WTC11 (cell line): ENCODE data around the gene ENAH.

ENCODE experiments used
- ATF2 ChIP-seq: sonication (generic); formaldehyde crosslinking; IDR thresholded peaks from 2 replicates; pipeline ENCODE4 v1.8.1; 2022; ENCODE audit warnings: low read depth, missing genetic modification reagents, borderline replicate concordance
- ATF3 ChIP-seq: sonication (generic); formaldehyde crosslinking; conservative IDR thresholded peaks from 2 replicates; pipeline ENCODE4 v1.8.1; 2022; ENCODE audit warnings: mild to moderate bottlenecking, missing genetic modification reagents
- ATF6 ChIP-seq: sonication (generic); formaldehyde crosslinking; IDR thresholded peaks from 2 replicates; pipeline ENCODE4 v1.8.1; 2023; ENCODE audit warnings: mild to moderate bottlenecking, missing genetic modification reagents
- CBFB ChIP-seq: sonication (generic); formaldehyde crosslinking; IDR thresholded peaks from 2 replicates; pipeline ENCODE4 v1.8.1; 2022; ENCODE audit warnings: mild to moderate bottlenecking, low read depth, missing genetic modification reagents
- CTCF ChIP-seq: fragments of 200-600 bp; IDR thresholded peaks from 2 replicates; pipeline ENCODE4 v1.8.0; 2022; ENCODE audit warnings: antibody characterized with exemption
- ETV6 ChIP-seq: sonication (generic); formaldehyde crosslinking; IDR thresholded peaks from 2 replicates; pipeline ENCODE4 v1.8.1; 2022; ENCODE audit warnings: mild to moderate bottlenecking, missing genetic modification reagents
- HMGXB4 ChIP-seq: sonication (generic); formaldehyde crosslinking; IDR thresholded peaks from 2 replicates; pipeline ENCODE4 v1.8.1; 2023; ENCODE audit warnings: mild to moderate bottlenecking, moderate library complexity, missing genetic modification reagents
- JUN ChIP-seq: sonication (generic); formaldehyde crosslinking; IDR thresholded peaks from 2 replicates; pipeline ENCODE4 v1.8.0; 2023; ENCODE audit warnings: mild to moderate bottlenecking, missing genetic modification reagents
- MAX ChIP-seq: sonication (generic); formaldehyde crosslinking; IDR thresholded peaks from 2 replicates; pipeline ENCODE4 v1.8.0; 2022; ENCODE audit warnings: mild to moderate bottlenecking, missing genetic modification reagents
- TP53 ChIP-seq: sonication (generic); formaldehyde crosslinking; IDR thresholded peaks from 2 replicates; pipeline ENCODE4 v1.8.1; 2023; ENCODE audit warnings: mild to moderate bottlenecking, missing genetic modification reagents
- ZNF219 ChIP-seq: sonication (generic); formaldehyde crosslinking; IDR thresholded peaks from 2 replicates; pipeline ENCODE4 v1.8.0; 2023; ENCODE audit warnings: missing genetic modification reagents, mild to moderate bottlenecking, borderline replicate concordance
- ZNF263 ChIP-seq: sonication (generic); formaldehyde crosslinking; IDR thresholded peaks from 2 replicates; pipeline ENCODE4 v1.8.1; 2022; ENCODE audit warnings: low read depth, mild to moderate bottlenecking, moderate library complexity, missing genetic modification reagents
- ZNF423 ChIP-seq: fragments of 250-450 bp; sonication (Bioruptor Pico); IDR thresholded peaks from 2 replicates; pipeline ENCODE4 v2.1.2; 2022; ENCODE audit warnings: mild to moderate bottlenecking, moderate library complexity

- TF ChIP-seq ATF2 (no peak), TP53 (no peak), ZNF423 (CRISPR knock-in tag) (no peak), CTCF (no peak), ETV6 (no peak), ATF3 (no peak), MAX (CRISPR knock-in tag) (no peak), HMGXB4 (CRISPR knock-in tag) (no peak), ZNF263 (CRISPR knock-in tag) (no peak), CBFB (CRISPR knock-in tag) (no peak), ATF6 (CRISPR knock-in tag) (no peak), ZNF219 (CRISPR knock-in tag) (no peak), JUN (CRISPR knock-in tag) (no peak)
Measured at GRCh38 chr1:225666495-225666894, 13.6 kb upstream of the ENAH start.
